Liver (tissue), 3 donors: ENCODE data around the gene M1AP.

Experiments used
- CTCF ChIP-seq: fragments of 150-350 bp; IDR thresholded peaks from 2 replicates; pipeline ENCODE4 v1.5.1; 2017; ENCODE audit warnings: improper control_type of control experiment, low read depth, low read length; ENCODE audit not compliant: missing input control
- EGR1 ChIP-seq, 2 donors: IDR thresholded peaks; 2 replicates each; pipeline ENCODE4 v1.6.1; 2016 to 2018; ENCODE audit warnings: antibody characterized with exemption in 2 of 2, low read depth in 2 of 2
- JUND ChIP-seq, 2 donors: IDR thresholded peaks; 2 replicates each; pipeline ENCODE4 v1.6.1; 2016; ENCODE audit warnings: antibody characterized with exemption in 2 of 2
- MAX ChIP-seq: IDR thresholded peaks from 2 replicates; pipeline ENCODE4 v1.6.1; 2016; ENCODE audit warnings: antibody characterized with exemption
- RAD21 ChIP-seq, 2 donors: IDR thresholded peaks; 2 replicates each; pipeline ENCODE4 v1.6.1; 2016; ENCODE audit warnings: antibody characterized with exemption in 2 of 2, mild to moderate bottlenecking in 2 of 2
- REST ChIP-seq: IDR thresholded peaks from 2 replicates; pipeline ENCODE4 v1.6.1; 2016; ENCODE audit warnings: antibody characterized with exemption, mild to moderate bottlenecking
- RXRA ChIP-seq, 2 donors: IDR thresholded peaks; 2 replicates each; pipeline ENCODE4 v1.6.1; 2017 to 2018; ENCODE audit warnings: antibody characterized with exemption in 2 of 2, mild to moderate bottlenecking in 1 of 2
- TAF1 ChIP-seq: conservative IDR thresholded peaks from 2 replicates; pipeline ENCODE4 v1.6.1; 2016; ENCODE audit warnings: antibody characterized with exemption, mild to moderate bottlenecking
- YY1 ChIP-seq: IDR thresholded peaks from 2 replicates; pipeline ENCODE4 v1.6.1; 2016; ENCODE audit warnings: antibody characterized with exemption, mild to moderate bottlenecking
- ZBTB33 ChIP-seq: IDR thresholded peaks from 2 replicates; pipeline ENCODE4 v1.6.1; 2016; ENCODE audit warnings: antibody characterized with exemption
- donor health status: healthy.
- donor health status: healthy.

GRCh38 chr2:74576211-74576862, 71.8 kb downstream of the M1AP start:
- TF ChIP-seq EGR1 (IDR thresholded peaks at IDR 0.05; ENCODE audit: low read depth in 2 of 2) (no peak), CTCF (no peak), TAF1 (no peak), MAX (no peak), REST (no peak), RAD21 (IDR thresholded peaks at IDR 0.05) (no peak), JUND (IDR thresholded peaks at IDR 0.05) (no peak), RXRA (IDR thresholded peaks at IDR 0.05) (no peak), ZBTB33 (no peak), YY1 (no peak)
